Peyer's patch (tissue), 4 donors: Measurements from ENCODE around the gene ANKRD2.

Experiments used
- POLR2A ChIP-seq, 2 donors: fragments of 450-650 bp; IDR thresholded peaks; one replicate each; pipeline ENCODE4 v1.5.1; 2017; ENCODE audit warnings: antibody characterized with exemption in 2 of 2, mild to moderate bottlenecking in 2 of 2, moderate library complexity in 2 of 2
- TF ChIP-seq, protein P1 (sequence below), 6 experiments: fragments of 450-650 bp in 4 of 6; fragments of 200-600 bp in 2 of 6; sonication (generic) in 1 of 6; IDR thresholded peaks; one replicate each; pipeline ENCODE4 v1.5.1; 2017 to 2019; ENCODE audit warnings: antibody characterized with exemption in 6 of 6, mild to moderate bottlenecking in 3 of 6, moderate library complexity in 1 of 6

DNA sequence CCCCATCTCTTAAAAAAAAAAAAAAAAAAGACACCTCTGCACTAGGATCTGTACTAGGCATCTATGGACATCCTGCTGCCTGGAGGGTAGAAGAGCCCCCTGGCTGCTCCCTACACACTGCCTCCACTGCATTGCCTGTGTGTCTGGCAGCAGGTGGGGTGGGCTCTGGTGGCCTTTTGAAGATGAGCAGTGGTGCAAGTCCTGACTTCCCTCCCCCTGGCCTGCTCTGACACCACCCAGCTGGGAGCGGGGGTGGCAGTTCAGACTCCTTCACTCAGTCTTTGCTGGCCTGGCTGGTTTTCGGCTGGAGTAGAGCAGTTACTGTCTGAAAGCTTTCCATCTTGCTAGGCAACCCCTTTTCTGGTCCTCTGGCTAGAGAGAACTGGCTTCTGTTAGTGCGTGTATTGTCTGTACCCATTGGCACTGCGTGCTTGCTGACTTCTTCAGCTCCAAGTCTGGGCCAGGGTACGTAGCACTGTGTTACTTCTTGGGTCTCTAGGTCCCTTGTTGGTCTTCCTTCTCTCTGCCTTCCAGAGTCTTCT is 34.6 kb downstream of the ANKRD2 start:
- TF ChIP-seq, protein P1, sequence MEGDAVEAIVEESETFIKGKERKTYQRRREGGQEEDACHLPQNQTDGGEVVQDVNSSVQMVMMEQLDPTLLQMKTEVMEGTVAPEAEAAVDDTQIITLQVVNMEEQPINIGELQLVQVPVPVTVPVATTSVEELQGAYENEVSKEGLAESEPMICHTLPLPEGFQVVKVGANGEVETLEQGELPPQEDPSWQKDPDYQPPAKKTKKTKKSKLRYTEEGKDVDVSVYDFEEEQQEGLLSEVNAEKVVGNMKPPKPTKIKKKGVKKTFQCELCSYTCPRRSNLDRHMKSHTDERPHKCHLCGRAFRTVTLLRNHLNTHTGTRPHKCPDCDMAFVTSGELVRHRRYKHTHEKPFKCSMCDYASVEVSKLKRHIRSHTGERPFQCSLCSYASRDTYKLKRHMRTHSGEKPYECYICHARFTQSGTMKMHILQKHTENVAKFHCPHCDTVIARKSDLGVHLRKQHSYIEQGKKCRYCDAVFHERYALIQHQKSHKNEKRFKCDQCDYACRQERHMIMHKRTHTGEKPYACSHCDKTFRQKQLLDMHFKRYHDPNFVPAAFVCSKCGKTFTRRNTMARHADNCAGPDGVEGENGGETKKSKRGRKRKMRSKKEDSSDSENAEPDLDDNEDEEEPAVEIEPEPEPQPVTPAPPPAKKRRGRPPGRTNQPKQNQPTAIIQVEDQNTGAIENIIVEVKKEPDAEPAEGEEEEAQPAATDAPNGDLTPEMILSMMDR (IDR thresholded peaks at IDR 0.05): no peak
- TF ChIP-seq POLR2A (IDR thresholded peaks at IDR 0.05): no peak
